HepG2 (cell line): ENCODE measurements around the gene VEZF1. TPM values are rescaled to one million over a fixed set of nuclear protein-coding genes. Genes with fewer than 3 reads are reported as not detected.

Experiments
- ATF5 ChIP-seq: sonication (generic); formaldehyde crosslinking; IDR thresholded peaks from 2 replicates; pipeline ENCODE4 v1.4.0; 2020; ENCODE audit warnings: mild to moderate bottlenecking, low read depth, missing genetic modification reagents
- ELF4 ChIP-seq: sonication (generic); formaldehyde crosslinking; IDR thresholded peaks from 2 replicates; pipeline ENCODE4 v1.5.0; 2020; ENCODE audit warnings: missing genetic modification reagents, mild to moderate bottlenecking, moderate library complexity, borderline replicate concordance
- FOXP4 ChIP-seq: sonication (generic); formaldehyde crosslinking; IDR thresholded peaks from 2 replicates; pipeline ENCODE4 v1.4.0; 2020; ENCODE audit warnings: missing genetic modification reagents
- GLI4 ChIP-seq: sonication (generic); formaldehyde crosslinking; IDR thresholded peaks from 2 replicates; pipeline ENCODE4 v1.5.1; 2020; ENCODE audit warnings: missing genetic modification reagents, mild to moderate bottlenecking, moderate library complexity, borderline replicate concordance
- LBX2 ChIP-seq: sonication (generic); formaldehyde crosslinking; IDR thresholded peaks from 2 replicates; pipeline ENCODE4 v1.5.0; 2020; ENCODE audit warnings: missing genetic modification reagents, mild to moderate bottlenecking, borderline replicate concordance
- NAIF1 ChIP-seq: sonication (generic); formaldehyde crosslinking; IDR thresholded peaks from 2 replicates; pipeline ENCODE4 v1.5.0; 2020; ENCODE audit warnings: mild to moderate bottlenecking, missing genetic modification reagents, borderline replicate concordance
- PRMT3 ChIP-seq: sonication (generic); formaldehyde crosslinking; IDR thresholded peaks from 2 replicates; pipeline ENCODE4 v1.8.1; 2022; ENCODE audit warnings: low read depth, mild to moderate bottlenecking, moderate library complexity, missing genetic modification reagents, borderline replicate concordance
- SIX4 ChIP-seq: sonication (generic); formaldehyde crosslinking; IDR thresholded peaks from 2 replicates; pipeline ENCODE4 v1.4.0; 2020; ENCODE audit warnings: missing genetic modification reagents
- TAF1 ChIP-seq: sonication (generic); formaldehyde crosslinking; IDR thresholded peaks from 2 replicates; pipeline ENCODE4 v1.4.0; 2020; ENCODE audit warnings: missing genetic modification reagents
- THAP7 ChIP-seq: sonication (generic); formaldehyde crosslinking; IDR thresholded peaks from 2 replicates; pipeline ENCODE4 v1.8.1; 2023; ENCODE audit warnings: mild to moderate bottlenecking, missing genetic modification reagents
- U2AF1 ChIP-seq: fragments of 200-400 bp; formaldehyde crosslinking; optimal IDR thresholded peaks from 2 replicates; pipeline ENCODE3; 2017; ENCODE audit warnings: mild to moderate bottlenecking, low read depth, low read length
- WIZ ChIP-seq: sonication (generic); formaldehyde crosslinking; IDR thresholded peaks from 2 replicates; pipeline ENCODE4 v1.5.1; 2020; ENCODE audit warnings: mild to moderate bottlenecking, missing genetic modification reagents
- ZFY ChIP-seq: sonication (generic); formaldehyde crosslinking; IDR thresholded peaks from 2 replicates; pipeline ENCODE4 v1.4.0; 2020; ENCODE audit warnings: missing genetic modification reagents
- ZNF407 ChIP-seq: sonication (generic); formaldehyde crosslinking; IDR thresholded peaks from one replicate; pipeline ENCODE4 v1.5.1; 2020; ENCODE audit warnings: mild to moderate bottlenecking, missing genetic modification reagents; ENCODE audit errors: not compliant biosample characterization
- ZNF784 ChIP-seq: sonication (generic); formaldehyde crosslinking; IDR thresholded peaks from 2 replicates; pipeline ENCODE4 v1.5.1; 2020; ENCODE audit warnings: missing genetic modification reagents, mild to moderate bottlenecking, borderline replicate concordance
- polyA plus RNA-seq, 8 experiments: library from polyadenylated mRNA; depleted of rRNA in 3 of 8; stranded (reverse) in 7 of 8; unstranded in 1 of 8; fragments of >200 nt; fragmentation: Illumina TruSeq in 4 of 8; extraction: Trizol in 4 of 8; gene quantifications; 2 replicates each; pipeline versions ENCODE4 v1.2.1 to v1.2.3, GENCODE V29; 2011 to 2016; ENCODE audit warnings: low read depth in 4 of 8, missing spikeins in 1 of 8, mixed read lengths in 1 of 8; ENCODE audit not compliant: insufficient read depth in 1 of 8
- total RNA-seq, 5 experiments: library from RNA; depleted of rRNA; stranded (reverse); fragments of >200 nt; fragmentation: Illumina TruSeq; extraction: Trizol; gene quantifications; 2 replicates each; pipeline ENCODE4 v1.2.3, GENCODE V29; 2016; ENCODE audit warnings: low read depth in 1 of 5

VEZF1 gene
- total and polyA plus RNA-seq, 2 of the 13 experiments (the other 11 are each of a cell fraction or from before 2014, with no cell fraction given), result 45.9 to 49.7 TPM

- no peak for TF ChIP-seq THAP7
- TF ChIP-seq GLI4 (CRISPR knock-in tag), result peak; percentile 30; the same call in 1 of the 2 replicates
- TF ChIP-seq PRMT3 (CRISPR knock-in tag), result no peak
- TF ChIP-seq ZFY, result peak; percentile 89
- TF ChIP-seq ZNF407 (CRISPR knock-in tag), result no peak
- TF ChIP-seq TAF1 (CRISPR knock-in tag), result peak; percentile 52; the same call in 1 of the 2 replicates
- no peak for TF ChIP-seq SIX4
- no peak for TF ChIP-seq ATF5 (CRISPR knock-in tag)
- TF ChIP-seq LBX2 (CRISPR knock-in tag), result no peak
- peak; percentile 31 for TF ChIP-seq FOXP4
- TF ChIP-seq NAIF1 (CRISPR knock-in tag), result no peak
- no peak for TF ChIP-seq WIZ (CRISPR knock-in tag)
- no peak for TF ChIP-seq U2AF1
- no peak; the same call in 1 of the 2 replicates for TF ChIP-seq ELF4 (CRISPR knock-in tag)
- no peak for TF ChIP-seq ZNF784 (CRISPR knock-in tag)
Observed at GRCh38 chr17:57987581-57988300, at the start of gene VEZF1 (continued).
